ENCODE data around the gene HNF1B. TPM values are rescaled to one million over a fixed set of nuclear protein-coding genes. Genes with fewer than 3 reads are reported as not detected.

HNF1B gene
- total and polyA plus RNA-seq, 4 donors = 0.76 to 1.3 TPM; not detected in 2

GRCh38 chr17:37762666-37763065 is 17.8 kb upstream of the HNF1B start:
- Histone ChIP-seq H3K27me3 (ENCODE audit: control insufficient read depth, insufficient read depth, low read length) (no peaks in the 10 kb centered on the region), H3K36me3 (ENCODE audit: control insufficient read depth, insufficient read depth, low read length) (no peaks in the 10 kb centered on the region), H3K9me3 (ENCODE audit: control insufficient read depth, insufficient read depth, low read length) (no peaks in the 10 kb centered on the region), H3K4me3 (ENCODE audit: low read depth, low read length) (no peak overlapping the region), H3K4me1 (ENCODE audit: control insufficient read depth, insufficient read depth, low read length) (no peaks in the 10 kb centered on the region), H3K27ac (ENCODE audit: low read depth, low read length) (no peak overlapping the region)
- DNase-seq (ENCODE audit: low read depth in 4 of 6, low spot score in 6 of 6) = no peak
- 70% methylated on average over 4 of the region's 7 CpGs for WGBS (ENCODE audit: insufficient coverage)

DNA sequence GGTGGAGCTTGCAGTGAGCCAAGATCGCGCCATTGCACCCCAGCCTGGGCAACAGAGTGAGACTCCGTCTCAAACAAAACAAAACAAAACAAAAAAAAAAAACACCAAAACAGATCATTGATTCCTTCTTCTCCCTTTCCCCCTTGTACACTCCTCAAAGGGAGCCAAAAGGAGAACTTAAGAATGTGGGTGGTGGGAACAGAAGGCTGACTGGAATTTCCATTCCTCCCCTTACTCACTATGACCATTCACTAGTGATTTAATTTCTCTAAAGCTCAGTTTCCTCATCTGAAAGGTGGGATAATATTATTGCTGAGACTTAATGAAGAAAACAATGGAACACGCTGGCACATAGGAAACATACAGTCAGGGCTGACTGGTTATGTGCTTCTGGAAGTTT is 17.1 kb upstream of the HNF1B start:
- DNase-seq (ENCODE audit: low read depth in 4 of 6, low spot score in 6 of 6) = no peak
- Histone ChIP-seq H3K4me1 (ENCODE audit: control insufficient read depth, insufficient read depth, low read length) (no peaks in the 10 kb centered on the region), H3K36me3 (ENCODE audit: control insufficient read depth, insufficient read depth, low read length) (no peaks in the 10 kb centered on the region), H3K27me3 (ENCODE audit: control insufficient read depth, insufficient read depth, low read length) (no peaks in the 10 kb centered on the region), H3K9me3 (ENCODE audit: control insufficient read depth, insufficient read depth, low read length) (no peaks in the 10 kb centered on the region), H3K27ac (ENCODE audit: low read depth, low read length) (no peak overlapping the region), H3K4me3 (ENCODE audit: low read depth, low read length) (no peak overlapping the region)
- 100% methylated on average over 3 of the region's 4 CpGs for WGBS (ENCODE audit: insufficient coverage)

DNA sequence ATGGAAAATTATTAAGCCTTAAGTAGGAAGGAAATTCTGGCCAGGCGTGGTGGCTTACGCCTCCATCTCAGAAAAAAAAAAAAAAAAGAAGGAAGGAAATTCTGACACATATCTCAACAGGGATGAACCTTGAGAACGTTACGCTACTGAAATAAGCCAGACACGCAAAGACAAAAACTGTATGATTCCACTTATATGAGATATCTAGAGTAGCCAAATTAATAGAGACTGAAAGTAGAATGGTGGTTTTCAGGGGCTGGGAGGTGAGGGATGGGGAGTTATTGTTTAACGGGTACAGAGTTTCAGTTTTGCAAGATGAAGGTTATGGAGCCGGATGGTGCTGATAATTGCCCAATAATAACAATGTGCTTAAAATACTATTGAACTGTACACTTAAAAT is 16.2 kb upstream of the HNF1B start:
- H3K27ac ChIP-seq (ENCODE audit: low read depth, low read length) = no peak overlapping the region
- no peaks in the 10 kb centered on the region for H3K27me3 ChIP-seq (ENCODE audit: control insufficient read depth, insufficient read depth, low read length)
- no peaks in the 10 kb centered on the region for H3K9me3 ChIP-seq (ENCODE audit: control insufficient read depth, insufficient read depth, low read length)
- no peak for DNase-seq (ENCODE audit: low read depth in 4 of 6, low spot score in 6 of 6)
- H3K36me3 ChIP-seq (ENCODE audit: control insufficient read depth, insufficient read depth, low read length) = no peaks in the 10 kb centered on the region
- no peak overlapping the region for H3K4me3 ChIP-seq (ENCODE audit: low read depth, low read length)
- WGBS (ENCODE audit: insufficient coverage) = 100% methylated on average over 2 of the region's 7 CpGs
- no peaks in the 10 kb centered on the region for H3K4me1 ChIP-seq (ENCODE audit: control insufficient read depth, insufficient read depth, low read length)

GRCh38 chr17:37759014-37759637 is 14.3 kb upstream of the HNF1B start:
- no peak overlapping the region for H3K4me3 ChIP-seq (ENCODE audit: low read depth, low read length)
- 83% methylated on average over 2 of the region's 5 CpGs for WGBS (ENCODE audit: insufficient coverage)
- H3K27ac ChIP-seq (ENCODE audit: low read depth, low read length) = no peak overlapping the region
- no peaks in the 10 kb centered on the region for H3K27me3 ChIP-seq (ENCODE audit: control insufficient read depth, insufficient read depth, low read length)
- no peaks in the 10 kb centered on the region for H3K4me1 ChIP-seq (ENCODE audit: control insufficient read depth, insufficient read depth, low read length)
- DNase-seq (ENCODE audit: low read depth in 4 of 6, low spot score in 6 of 6) = no peak
- H3K36me3 ChIP-seq (ENCODE audit: control insufficient read depth, insufficient read depth, low read length) = no peaks in the 10 kb centered on the region
- H3K9me3 ChIP-seq (ENCODE audit: control insufficient read depth, insufficient read depth, low read length) = no peaks in the 10 kb centered on the region

DNA sequence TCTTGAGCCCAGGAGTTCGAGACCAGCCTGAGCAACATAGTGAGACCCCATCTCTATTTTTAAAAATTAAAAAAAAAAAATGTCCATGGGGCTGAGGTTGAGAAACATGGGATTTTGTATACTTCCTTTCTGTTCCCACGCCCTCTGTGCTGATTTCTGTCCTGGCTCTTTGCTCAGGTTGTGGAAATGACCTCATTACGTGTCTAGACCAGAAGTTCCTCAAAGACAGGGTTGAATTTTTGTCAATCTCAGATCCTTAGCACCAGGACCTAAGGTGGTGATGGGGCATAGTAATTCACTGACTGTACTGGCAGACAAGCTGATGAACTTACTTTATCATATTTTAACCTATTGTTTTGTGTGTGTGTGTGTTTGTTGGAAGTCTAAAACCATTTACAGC is 11.2 kb upstream of the HNF1B start:
- Histone ChIP-seq H3K27me3 (ENCODE audit: control insufficient read depth, insufficient read depth, low read length) (no peaks in the 10 kb centered on the region), H3K27ac (ENCODE audit: low read depth, low read length) (no peak overlapping the region), H3K4me3 (ENCODE audit: low read depth, low read length) (no peak overlapping the region), H3K4me1 (ENCODE audit: control insufficient read depth, insufficient read depth, low read length) (no peaks in the 10 kb centered on the region), H3K36me3 (ENCODE audit: control insufficient read depth, insufficient read depth, low read length) (no peaks in the 10 kb centered on the region), H3K9me3 (ENCODE audit: control insufficient read depth, insufficient read depth, low read length) (no peaks in the 10 kb centered on the region)
- DNase-seq (ENCODE audit: low read depth in 4 of 6, low spot score in 6 of 6) = no peak
- WGBS (ENCODE audit: insufficient coverage) = 94% methylated on average over 2 of the region's 3 CpGs

DNA sequence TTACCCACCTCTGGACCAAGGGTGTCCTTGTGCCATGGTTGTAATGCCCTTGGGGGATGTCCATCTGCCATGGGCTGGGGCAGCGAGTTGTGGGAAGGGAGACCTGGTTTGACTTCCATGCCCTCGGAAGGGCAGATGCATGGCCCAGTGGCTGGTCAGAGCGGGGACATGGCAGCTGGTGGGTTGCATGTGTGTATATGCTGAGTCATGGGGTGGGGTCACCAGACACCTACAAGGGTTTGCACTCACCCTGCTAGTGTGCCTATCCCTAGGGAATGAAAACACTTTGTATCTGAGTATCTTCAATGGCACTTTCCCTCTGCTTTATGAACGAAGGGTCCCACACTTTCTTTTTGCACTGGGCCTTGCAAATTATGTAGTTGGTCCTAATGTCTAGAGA is 10.6 kb upstream of the HNF1B start:
- Histone ChIP-seq H3K9me3 (ENCODE audit: control insufficient read depth, insufficient read depth, low read length) (no peaks in the 10 kb centered on the region), H3K36me3 (ENCODE audit: control insufficient read depth, insufficient read depth, low read length) (no peaks in the 10 kb centered on the region), H3K4me3 (ENCODE audit: low read depth, low read length) (no peak overlapping the region), H3K27me3 (ENCODE audit: control insufficient read depth, insufficient read depth, low read length) (no peaks in the 10 kb centered on the region), H3K4me1 (ENCODE audit: control insufficient read depth, insufficient read depth, low read length) (no peaks in the 10 kb centered on the region), H3K27ac (ENCODE audit: low read depth, low read length) (no peak overlapping the region)
- DNase-seq (ENCODE audit: low read depth in 4 of 6, low spot score in 6 of 6) = no peak
- WGBS (ENCODE audit: insufficient coverage) = 96% methylated on average over 3 of the region's 4 CpGs

DNA sequence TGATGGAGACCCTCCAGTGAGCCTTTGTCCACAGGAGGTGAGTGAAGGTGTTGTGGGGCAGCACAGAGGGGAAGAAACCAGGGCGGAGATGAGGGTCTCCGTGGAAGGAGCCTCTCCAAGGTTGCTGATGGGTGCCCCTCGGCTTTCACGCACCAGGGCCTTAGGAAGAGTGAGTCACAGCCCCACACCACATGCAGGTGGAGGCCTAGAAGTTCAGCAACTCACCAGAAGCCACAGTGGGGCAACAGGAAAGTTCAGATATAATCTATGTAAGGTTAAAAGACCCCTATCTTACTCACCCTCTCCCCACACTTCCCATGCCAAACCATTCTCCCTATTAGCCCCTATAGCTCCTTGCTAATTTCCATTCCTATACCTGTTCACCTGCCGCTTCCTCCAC is 9.5 kb upstream of the HNF1B start:
- Histone ChIP-seq H3K4me1 (ENCODE audit: control insufficient read depth, insufficient read depth, low read length) (no peaks in the 10 kb centered on the region), H3K9me3 (ENCODE audit: control insufficient read depth, insufficient read depth, low read length) (no peaks in the 10 kb centered on the region), H3K27me3 (ENCODE audit: control insufficient read depth, insufficient read depth, low read length) (no peaks in the 10 kb centered on the region), H3K4me3 (ENCODE audit: low read depth, low read length) (no peak overlapping the region), H3K27ac (ENCODE audit: low read depth, low read length) (no peak overlapping the region), H3K36me3 (ENCODE audit: control insufficient read depth, insufficient read depth, low read length) (no peaks in the 10 kb centered on the region)
- DNase-seq (ENCODE audit: low read depth in 4 of 6, low spot score in 6 of 6) = no peak
- 81% methylated on average over 4 of the region's 5 CpGs for WGBS (ENCODE audit: insufficient coverage)

DNA sequence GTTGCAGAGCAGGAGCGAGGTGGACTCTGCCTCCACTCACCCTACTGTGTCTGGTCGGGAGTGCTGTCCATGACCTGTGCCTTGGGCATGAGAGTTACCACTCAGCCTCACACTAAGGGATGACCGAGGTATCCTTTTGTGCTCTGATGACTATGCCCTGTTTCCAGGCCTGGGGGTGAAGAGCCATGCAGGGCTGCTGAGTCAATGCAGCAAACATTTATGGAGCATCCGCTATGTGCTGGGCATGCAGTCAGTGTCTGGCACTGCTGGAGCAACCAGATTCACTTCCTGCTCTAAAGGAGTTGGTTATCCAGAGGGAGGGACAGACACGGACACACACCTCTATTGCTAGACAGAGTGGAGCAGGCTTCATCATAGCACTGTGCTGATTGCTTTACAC is 7.6 kb upstream of the HNF1B start:
- peaks cover 7% of the 10 kb centered on the region for H3K27me3 ChIP-seq (ENCODE audit: control insufficient read depth, insufficient read depth, low read length)
- DNase-seq (ENCODE audit: low read depth in 4 of 6, low spot score in 6 of 6) = no peak
- 77% methylated on average over 5 of the region's 5 CpGs for WGBS (ENCODE audit: insufficient coverage)
- no peak overlapping the region for H3K4me3 ChIP-seq (ENCODE audit: low read depth, low read length)
- no peak overlapping the region for H3K27ac ChIP-seq (ENCODE audit: low read depth, low read length)
- H3K4me1 ChIP-seq (ENCODE audit: control insufficient read depth, insufficient read depth, low read length) = no peaks in the 10 kb centered on the region
- H3K36me3 ChIP-seq (ENCODE audit: control insufficient read depth, insufficient read depth, low read length) = no peaks in the 10 kb centered on the region
- H3K9me3 ChIP-seq (ENCODE audit: control insufficient read depth, insufficient read depth, low read length) = no peaks in the 10 kb centered on the region

- Histone ChIP-seq H3K4me3 (ENCODE audit: low read depth, low read length) (no peak overlapping the region), H3K27me3 (ENCODE audit: control insufficient read depth, insufficient read depth, low read length) (peaks cover 23% of the 10 kb centered on the region), H3K27ac (ENCODE audit: low read depth, low read length) (no peak overlapping the region), H3K36me3 (ENCODE audit: control insufficient read depth, insufficient read depth, low read length) (no peaks in the 10 kb centered on the region), H3K9me3 (ENCODE audit: control insufficient read depth, insufficient read depth, low read length) (no peaks in the 10 kb centered on the region), H3K4me1 (ENCODE audit: control insufficient read depth, insufficient read depth, low read length) (no peaks in the 10 kb centered on the region)
- peak in 1 of 6 donors; percentile 30 for DNase-seq (ENCODE audit: low read depth in 4 of 6, low spot score in 6 of 6)
- 100% methylated on average over 1 of the region's 10 CpGs for WGBS (ENCODE audit: insufficient coverage)
These were observed 6.1 kb upstream of the HNF1B start for GRCh38 chr17:37750768-37751475.

GRCh38 chr17:37750292-37750691 is 5.4 kb upstream of the HNF1B start:
- no peaks in the 10 kb centered on the region for H3K4me1 ChIP-seq (ENCODE audit: control insufficient read depth, insufficient read depth, low read length)
- H3K36me3 ChIP-seq (ENCODE audit: control insufficient read depth, insufficient read depth, low read length) = no peaks in the 10 kb centered on the region
- H3K9me3 ChIP-seq (ENCODE audit: control insufficient read depth, insufficient read depth, low read length) = no peaks in the 10 kb centered on the region
- 92% methylated on average over 2 of the region's 5 CpGs for WGBS (ENCODE audit: insufficient coverage)
- H3K4me3 ChIP-seq (ENCODE audit: low read depth, low read length) = no peak overlapping the region
- H3K27ac ChIP-seq (ENCODE audit: low read depth, low read length) = no peak overlapping the region
- DNase-seq (ENCODE audit: low read depth in 4 of 6, low spot score in 6 of 6) = no peak
- peaks cover 29% of the 10 kb centered on the region for H3K27me3 ChIP-seq (ENCODE audit: control insufficient read depth, insufficient read depth, low read length)

Data from spinal cord (tissue), 10 donors.